Measurements from ENCODE around the gene HORMAD2.

DNA sequence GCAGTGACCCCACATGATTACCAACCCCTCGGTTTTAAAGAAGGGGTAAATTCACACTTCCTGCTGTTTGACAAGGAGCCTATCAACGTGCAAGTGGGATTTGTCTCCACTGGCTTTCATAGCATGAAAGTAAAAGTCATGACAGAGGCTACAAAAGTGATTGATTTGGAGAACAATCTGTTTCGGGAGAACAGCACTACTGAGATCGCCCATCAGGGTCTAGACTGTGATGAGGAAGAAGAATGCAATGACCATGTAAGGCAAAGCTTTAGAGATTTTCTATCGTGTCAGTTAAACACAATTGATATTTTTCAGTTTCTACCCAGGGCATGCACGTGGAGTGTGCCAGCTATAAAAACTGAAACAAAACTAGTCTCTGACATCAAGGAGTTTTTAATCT lies 41.7 kb downstream of the HORMAD2 start:
- no peak for TF ChIP-seq POLR2AphosphoS5 (IDR thresholded peaks at IDR 0.05)
- TF ChIP-seq POLR2A (IDR thresholded peaks at IDR 0.05) = no peak

Data from prostate gland (tissue), 1 donor.